NCI-H2227 (cell line): ENCODE results near the gene KIF1C.
A peak's percentile ranks its signal among the peaks of the same experiment; 100 is the strongest.
"Not testable (repeated sequence)": the region's sequence is repeated elsewhere in the genome, so short reads cannot be mapped to it uniquely, and the experiment has no call there.

Experiments
- DNase-seq: peaks from one replicate; lab custom pipeline; 2025; ENCODE audit not compliant: unreplicated experiment; lab: John Stamatoyannopoulos, UW

KIF1C gene

GRCh38 chr17:4999430-5000093, 1.8 kb downstream of the KIF1C start:
- no peak for DNase-seq

GRCh38 chr17:5000237-5000639, 2.5 kb downstream of the KIF1C start:
- no peak for DNase-seq

GRCh38 chr17:5002121-5002788, 4.5 kb downstream of the KIF1C start:
- DNase-seq, result no peak

GRCh38 chr17:5003214-5003867, 5.6 kb downstream of the KIF1C start:
- no peak for DNase-seq

DNA sequence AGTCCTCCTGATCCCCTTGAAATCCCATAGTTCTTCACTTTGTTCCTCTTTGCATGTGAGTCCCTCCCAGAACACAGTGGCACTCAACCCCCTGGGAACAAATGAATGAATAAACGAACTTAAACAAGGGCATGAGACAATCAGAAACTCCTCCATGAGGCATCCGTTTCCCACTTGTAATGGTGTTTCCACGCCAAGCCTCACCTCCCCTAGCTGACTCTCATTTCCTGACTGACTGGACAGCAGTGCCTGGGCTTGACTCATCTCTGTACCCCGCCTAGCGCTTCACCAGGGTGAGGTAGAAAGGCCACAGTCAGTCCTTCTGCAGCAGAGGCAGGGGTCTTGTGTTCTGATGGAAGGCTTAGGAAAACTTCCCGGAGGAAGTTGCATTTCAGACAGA, 14.2 kb downstream of the KIF1C start:
- DNase-seq, result no peak

- DNase-seq, result no peak
Measured at GRCh38 chr17:5014357-5014756, 16.6 kb downstream of the KIF1C start.

DNA sequence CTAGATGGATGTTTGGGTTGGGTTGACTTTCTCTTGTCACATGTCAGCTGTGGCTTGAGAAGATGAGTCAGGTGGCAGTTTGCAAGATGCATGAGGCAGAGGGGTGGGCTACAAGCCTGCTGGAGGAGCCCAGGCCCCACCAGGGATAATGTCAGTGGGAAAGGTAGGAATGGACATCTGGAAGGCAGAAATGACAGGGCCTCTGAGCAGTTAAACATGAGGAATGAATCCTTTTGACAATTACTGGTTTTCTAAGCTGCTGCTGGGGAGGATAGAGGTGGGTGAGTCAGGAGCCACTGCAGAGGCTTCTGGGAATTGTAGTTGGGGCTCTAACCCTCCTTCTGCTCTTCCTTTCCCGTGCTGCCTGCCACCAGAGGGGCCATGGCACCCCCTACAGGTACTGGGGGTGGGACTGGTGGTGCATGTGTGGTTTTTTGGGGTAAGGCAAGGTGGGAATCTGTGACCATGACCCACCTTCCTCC, 21.8 kb downstream of the KIF1C start:
- no peak for DNase-seq

- DNase-seq, result no peak
Measured at GRCh38 chr17:5020502-5021023, 22.8 kb downstream of the KIF1C start.

GRCh38 chr17:5022171-5022711, 24.5 kb downstream of the KIF1C start:
- no peak for DNase-seq

DNA sequence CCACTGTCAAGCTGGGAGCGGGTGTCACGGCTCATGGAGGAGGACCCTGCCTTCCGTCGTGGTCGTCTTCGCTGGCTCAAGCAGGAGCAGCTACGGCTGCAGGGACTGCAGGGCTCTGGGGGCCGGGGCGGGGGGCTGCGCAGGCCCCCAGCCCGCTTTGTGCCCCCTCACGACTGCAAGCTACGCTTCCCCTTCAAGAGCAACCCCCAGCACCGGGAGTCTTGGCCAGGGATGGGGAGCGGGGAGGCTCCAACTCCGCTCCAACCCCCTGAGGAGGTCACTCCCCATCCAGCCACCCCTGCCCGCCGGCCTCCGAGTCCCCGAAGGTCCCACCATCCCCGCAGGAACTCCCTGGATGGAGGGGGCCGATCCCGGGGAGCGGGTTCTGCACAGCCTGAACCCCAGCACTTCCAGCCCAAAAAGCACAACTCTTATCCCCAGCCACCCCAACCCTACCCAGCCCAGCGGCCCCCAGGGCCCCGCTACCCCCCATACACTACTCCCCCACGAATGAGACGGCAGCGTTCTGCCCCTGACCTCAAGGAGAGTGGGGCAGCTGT, 25.9 kb downstream of the KIF1C start:
- no peak for DNase-seq

GRCh38 chr17:5024604-5025003, 26.9 kb downstream of the KIF1C start:
- DNase-seq, result no peak

GRCh38 chr17:5027299-5027698, 29.5 kb downstream of the KIF1C start:
- DNase-seq, result no peak

DNA sequence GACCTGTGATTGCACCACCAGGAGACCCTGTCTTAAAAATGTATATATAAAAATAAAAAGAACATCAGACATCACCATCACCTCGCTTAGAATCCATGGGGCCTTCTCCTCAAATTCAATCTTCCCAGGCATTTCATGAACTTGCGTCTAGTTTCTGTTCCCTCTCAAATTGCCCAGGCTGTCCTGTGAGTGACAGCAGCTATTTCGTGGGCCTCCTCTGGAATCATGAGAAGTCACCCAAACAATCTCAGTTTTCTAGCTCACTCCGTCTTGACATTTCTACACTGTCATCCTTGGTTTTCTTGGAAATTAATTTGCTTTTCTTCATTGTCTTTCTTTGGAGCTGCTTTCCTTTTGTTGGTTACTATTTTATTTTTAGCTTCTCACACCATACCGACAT, 30.2 kb downstream of the KIF1C start:
- no peak for DNase-seq

- not testable (repeated sequence) for DNase-seq
Measured at GRCh38 chr17:5030168-5030567, 32.4 kb downstream of the KIF1C start.

- peak; percentile 88 for DNase-seq
Measured at GRCh38 chr17:5031365-5032082, 33.8 kb downstream of the KIF1C start.

GRCh38 chr17:5032865-5033264, 35.1 kb downstream of the KIF1C start:
- DNase-seq, result no peak

DNA sequence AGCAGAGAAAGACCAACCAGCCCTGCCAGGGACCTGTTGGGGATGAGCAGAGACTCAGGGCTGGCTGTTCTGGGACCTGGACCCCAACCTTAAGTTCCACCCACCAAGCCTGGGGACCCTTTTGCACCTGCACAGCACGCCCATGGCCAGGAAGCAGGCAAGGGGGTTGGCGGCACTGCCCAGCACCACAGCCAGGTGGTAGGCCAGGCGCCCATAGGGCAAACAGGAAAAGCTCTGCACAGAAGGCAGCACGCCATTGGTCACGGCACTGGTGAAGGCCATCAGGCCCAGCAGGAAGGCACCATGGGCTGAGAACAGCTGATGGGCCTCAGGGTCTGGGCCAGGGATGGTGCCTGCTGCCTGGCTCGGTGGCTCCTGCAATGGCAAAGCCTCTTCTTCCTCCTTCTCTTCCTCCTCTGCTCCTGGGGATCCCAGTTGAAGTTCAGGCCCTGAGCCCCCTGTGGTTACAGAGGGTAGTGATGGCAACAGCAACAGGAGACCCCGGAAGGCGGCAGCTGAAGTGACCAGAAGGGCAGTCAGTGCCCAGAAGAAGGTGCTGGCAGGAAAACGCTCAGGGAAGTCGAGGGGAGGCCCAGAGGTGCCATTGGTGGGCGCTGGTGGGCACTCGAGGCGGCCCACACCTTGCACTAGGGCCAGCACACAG, 35.7 kb downstream of the KIF1C start:
- DNase-seq, result no peak

DNA sequence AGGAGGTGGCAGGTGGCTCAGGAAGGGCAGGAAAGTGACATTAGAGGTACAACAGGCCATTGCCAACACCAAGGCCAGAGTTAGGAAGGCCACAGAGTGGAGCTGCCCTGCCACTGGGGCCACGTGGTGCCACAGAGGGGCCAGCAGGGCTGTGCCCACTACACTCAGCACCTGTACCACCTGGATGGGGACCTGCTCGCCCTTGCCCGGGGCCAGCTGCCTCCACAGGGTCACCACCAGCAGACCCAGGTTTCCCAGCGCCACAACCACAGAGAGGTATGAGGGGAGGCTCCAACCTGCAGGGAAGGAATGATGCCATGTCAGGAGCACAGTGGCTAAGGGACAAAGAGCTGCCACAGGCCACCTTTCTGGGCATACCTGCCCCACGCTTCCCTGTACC, 36.3 kb downstream of the KIF1C start:
- DNase-seq, result no peak

DNA sequence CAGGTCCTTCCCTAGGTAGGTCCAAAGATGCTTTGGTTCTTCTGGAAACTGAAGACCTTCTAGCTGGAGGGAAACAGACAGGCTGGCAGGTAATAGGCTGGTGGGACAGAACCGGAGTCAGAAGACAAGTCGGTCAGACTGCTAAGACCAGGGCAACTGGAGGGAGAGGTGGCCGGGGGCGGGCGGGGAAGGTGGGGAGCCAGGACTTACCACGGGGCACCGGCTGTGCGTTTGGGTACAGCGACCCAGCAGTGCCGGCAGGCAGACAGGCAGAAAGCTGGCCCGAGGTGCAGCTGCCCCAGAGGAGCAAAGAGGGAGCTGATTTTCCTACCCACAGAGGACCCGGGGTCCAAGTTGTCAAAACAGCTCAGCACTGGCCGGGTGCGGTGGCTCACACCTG, 36.9 kb downstream of the KIF1C start:
- DNase-seq, result no peak

- DNase-seq, result peak; percentile 12
Measured at GRCh38 chr17:5035315-5035714, 37.6 kb downstream of the KIF1C start, which contains the start of gene SLC52A1. Gene SLC52A1, minus strand, starts transcription at chr17:5035426. Its CDS starts 820 bp downstream, at chr17:5034606.
